Astrocyte (in vitro differentiated cells and primary cell): Measurements from ENCODE around the gene CDC42BPA.

ENCODE experiments used
- CTCF ChIP-seq: IDR thresholded peaks from 2 replicates; pipeline ENCODE4 v1.5.1; 2011; ENCODE audit warnings: low read depth, mild to moderate bottlenecking, inconsistent platforms, low read length, moderate library complexity; ENCODE audit not compliant: insufficient read depth
- EZH2 ChIP-seq: IDR thresholded peaks from 2 replicates; pipeline ENCODE4 v1.6.1; 2012; ENCODE audit warnings: mild to moderate bottlenecking, low read length, inconsistent platforms; ENCODE audit not compliant: insufficient read depth

DNA sequence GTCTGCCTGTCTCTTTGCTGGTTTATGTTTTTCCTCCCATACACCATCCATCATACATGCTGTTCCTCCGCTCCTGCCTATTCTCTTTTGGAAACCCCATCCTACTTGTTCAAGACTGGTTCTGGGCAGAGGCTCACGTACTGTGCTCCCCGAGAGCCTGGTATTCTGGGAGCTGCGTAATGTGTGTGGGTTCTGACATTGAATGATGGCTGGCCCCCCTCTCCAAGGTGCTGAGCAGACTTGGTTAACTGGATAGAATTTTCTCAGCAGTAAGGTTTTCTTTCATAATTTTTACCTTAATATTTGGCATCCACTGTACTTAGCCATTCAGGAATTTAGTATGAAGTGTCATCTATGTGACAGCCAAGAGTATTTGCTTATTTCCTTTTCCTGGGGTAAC is 351.6 kb downstream of the CDC42BPA start:
- no peak for TF ChIP-seq EZH2
- no peak for TF ChIP-seq CTCF
